OCI-LY1 (cell line): ENCODE results near the gene CDC42.

Source experiments
- H2AFZ ChIP-seq: fragments of 200-600 bp; sonication (generic), shearing (Covaris generic); 2 replicates; pipeline ENCODE4 v1.6.0; 2014; ENCODE audit warnings: antibody characterized with exemption, mild to moderate bottlenecking, low read length
- H3F3A ChIP-seq: fragments of 200-600 bp; sonication (generic), shearing (Covaris generic); 2 replicates; pipeline ENCODE4 v1.6.0; 2014; ENCODE audit warnings: mild to moderate bottlenecking, antibody characterized with exemption, low read length, moderate library complexity; ENCODE audit not compliant: insufficient read depth
- H3K27ac ChIP-seq: fragments of 200-600 bp; sonication (generic); 2 replicates; pipeline ENCODE4 v1.5.1; 2014; ENCODE audit warnings: low read length, mixed run types, mild to moderate bottlenecking, low read depth; ENCODE audit not compliant: poor library complexity, severe bottlenecking
- H3K27me3 ChIP-seq: fragments of 200-600 bp; sonication (generic); 2 replicates; pipeline ENCODE4 v1.6.0; 2014; ENCODE audit warnings: antibody characterized with exemption, mild to moderate bottlenecking, low read length, moderate library complexity; ENCODE audit not compliant: insufficient read depth
- H3K36me3 ChIP-seq: fragments of 200-600 bp; sonication (generic); 2 replicates; pipeline ENCODE4 v1.6.1; 2014; ENCODE audit warnings: mild to moderate bottlenecking, antibody characterized with exemption, low read length, moderate library complexity, mixed read lengths; ENCODE audit not compliant: insufficient read depth
- H3K4me1 ChIP-seq: fragments of 200-600 bp; sonication (generic); 2 replicates; pipeline ENCODE4 v1.5.1; 2014; ENCODE audit warnings: mild to moderate bottlenecking, low read length, moderate library complexity; ENCODE audit not compliant: insufficient read depth, severe bottlenecking
- H3K4me2 ChIP-seq: fragments of 200-600 bp; sonication (generic), shearing (Covaris generic); 2 replicates; pipeline ENCODE4 v1.6.1; 2014; ENCODE audit warnings: low read length
- H3K4me3 ChIP-seq: fragments of 200-600 bp; sonication (generic); 2 replicates; pipeline ENCODE4 v1.5.1; 2014; ENCODE audit warnings: low read length, low read depth, mild to moderate bottlenecking, mixed read lengths; ENCODE audit not compliant: poor library complexity, severe bottlenecking
- H3K79me2 ChIP-seq: fragments of 200-600 bp; shearing (Covaris generic); 2 replicates; pipeline ENCODE4 v1.6.1; 2016; ENCODE audit warnings: mixed run types, low read length, mixed read lengths; ENCODE audit not compliant: insufficient read depth
- H3K9ac ChIP-seq: fragments of 200-600 bp; sonication (generic), shearing (Covaris generic); 2 replicates; pipeline ENCODE4 v1.6.1; 2014; ENCODE audit warnings: mild to moderate bottlenecking, low read length, mixed read lengths
- H3K9me2 ChIP-seq: fragments of 200-600 bp; sonication (generic), shearing (Covaris generic); 2 replicates; pipeline ENCODE4 v1.6.1; 2014; ENCODE audit warnings: low read depth, mild to moderate bottlenecking, low read length, mixed read lengths
- H3K9me3 ChIP-seq: fragments of 200-600 bp; shearing (Covaris generic); 2 replicates; pipeline ENCODE4 v1.6.1; 2014; ENCODE audit warnings: low read length, mixed read lengths
- H4K20me1 ChIP-seq: fragments of 200-600 bp; sonication (generic), shearing (Covaris generic); 2 replicates; pipeline ENCODE4 v1.6.0; 2016; ENCODE audit warnings: mild to moderate bottlenecking, low read length; ENCODE audit not compliant: insufficient read depth
- CTCF ChIP-seq: fragments of 200-600 bp; sonication (generic), shearing (Covaris generic); IDR thresholded peaks from 2 replicates; pipeline ENCODE4 v1.5.1; 2017; ENCODE audit warnings: mild to moderate bottlenecking, antibody characterized with exemption, low read length, moderate library complexity, mixed read lengths
- EZH2 ChIP-seq: fragments of 200-600 bp; sonication (generic), shearing (Covaris generic); IDR thresholded peaks from 2 replicates; pipeline ENCODE4 v1.8.0; 2017; ENCODE audit warnings: borderline replicate concordance, mixed run types, mild to moderate bottlenecking, antibody characterized with exemption, low read length, moderate library complexity, mixed read lengths

The CDC42 gene

GRCh38 chr1:22053017-22053860 lies 730 bp downstream of the CDC42 start:
- Histone ChIP-seq H3K36me3 (peaks cover 38% of the 10 kb centered on the region), H3K9me2 (no peaks in the 10 kb centered on the region), H3K9ac (peak overlapping the region; percentile 82), H3K4me3 (peak overlapping the region; percentile 93), H3F3A (peaks cover 3% of the 10 kb centered on the region; the same call in 1 of the 2 replicates), H3K9me3 (no peaks in the 10 kb centered on the region), H2AFZ (no peak overlapping the region), H3K4me1 (peaks cover 45% of the 10 kb centered on the region), H4K20me1 (no peaks in the 10 kb centered on the region; the same call in 1 of the 2 replicates), H3K27me3 (no peaks in the 10 kb centered on the region), H3K79me2 (peaks cover 49% of the 10 kb centered on the region), H3K4me2 (peak overlapping the region; percentile 78), H3K27ac (peak overlapping the region; percentile 9)
- TF ChIP-seq EZH2 (no peak), CTCF (no peak)

- peaks cover 40% of the 10 kb centered on the region for H3K36me3 ChIP-seq
- H3K4me3 ChIP-seq = peak overlapping the region; percentile 93
- peak overlapping the region; percentile 82 for H3K9ac ChIP-seq
- H3K9me2 ChIP-seq = no peaks in the 10 kb centered on the region
- H3K27me3 ChIP-seq = no peaks in the 10 kb centered on the region
- peaks cover 37% of the 10 kb centered on the region for H3K4me1 ChIP-seq
- no peaks in the 10 kb centered on the region; the same call in 1 of the 2 replicates for H4K20me1 ChIP-seq
- peak overlapping the region; percentile 9 for H3K27ac ChIP-seq
- H2AFZ ChIP-seq = no peak overlapping the region
- H3K9me3 ChIP-seq = no peaks in the 10 kb centered on the region
- peaks cover 3% of the 10 kb centered on the region; the same call in 1 of the 2 replicates for H3F3A ChIP-seq
- TF ChIP-seq EZH2 (no peak), CTCF (no peak)
- H3K79me2 ChIP-seq = peaks cover 58% of the 10 kb centered on the region
- H3K4me2 ChIP-seq = peak overlapping the region; percentile 78
Measured at GRCh38 chr1:22053861-22054770, 1.6 kb downstream of the CDC42 start.

GRCh38 chr1:22055463-22055862 lies 3.0 kb downstream of the CDC42 start:
- Histone ChIP-seq H3K9me3 (no peaks in the 10 kb centered on the region), H3K4me1 (peaks cover 44% of the 10 kb centered on the region), H2AFZ (no peak overlapping the region), H3K79me2 (peaks cover 71% of the 10 kb centered on the region), H3K4me3 (no peak overlapping the region), H4K20me1 (no peaks in the 10 kb centered on the region; the same call in 1 of the 2 replicates), H3K4me2 (no peak overlapping the region), H3K27ac (no peak overlapping the region), H3K27me3 (no peaks in the 10 kb centered on the region), H3K9me2 (no peaks in the 10 kb centered on the region), H3K9ac (no peak overlapping the region), H3F3A (peaks cover 3% of the 10 kb centered on the region; the same call in 1 of the 2 replicates), H3K36me3 (peaks cover 40% of the 10 kb centered on the region)
- TF ChIP-seq CTCF (no peak), EZH2 (no peak)
